H9 (cell line): ENCODE measurements around the gene NCOA4. TPM values are rescaled to one million over a fixed set of nuclear protein-coding genes. Genes with fewer than 3 reads are reported as not detected.

ENCODE experiments used
- DNase-seq: peaks from one replicate; pipeline ENCODE4 v3.0.0-alpha.2; 2017
- H2AFZ ChIP-seq: one replicate; pipeline ENCODE4 v1.6.1; 2013; ENCODE audit warnings: mild to moderate bottlenecking, low read length, control low read depth, moderate library complexity
- H2AK5ac ChIP-seq: 2 replicates; pipeline ENCODE4 v1.6.1; 2013; ENCODE audit warnings: low read length, control low read depth, mixed read lengths; ENCODE audit not compliant: insufficient read length
- H2BK120ac ChIP-seq: one replicate; pipeline ENCODE4 v1.6.1; 2013; ENCODE audit warnings: low read depth, mild to moderate bottlenecking, low read length, control low read depth, inconsistent platforms; ENCODE audit not compliant: poor library complexity, severe bottlenecking
- H2BK12ac ChIP-seq: 2 replicates; pipeline ENCODE4 v1.6.1; 2013; ENCODE audit warnings: low read length, control low read depth, mixed read lengths, low read depth; ENCODE audit not compliant: insufficient read length
- H2BK15ac ChIP-seq: 2 replicates; pipeline ENCODE4 v1.6.1; 2013; ENCODE audit warnings: low read depth, low read length, control low read depth
- H2BK20ac ChIP-seq: one replicate; pipeline ENCODE4 v1.6.1; 2013; ENCODE audit warnings: low read depth, mild to moderate bottlenecking, low read length, control low read depth, inconsistent platforms; ENCODE audit not compliant: poor library complexity, severe bottlenecking
- H2BK5ac ChIP-seq: 2 replicates; pipeline ENCODE4 v1.6.1; 2013; ENCODE audit warnings: low read length, control low read depth, mixed read lengths; ENCODE audit not compliant: insufficient read length
- H3K14ac ChIP-seq: 2 replicates; pipeline ENCODE4 v1.6.1; 2013; ENCODE audit warnings: low read length, control low read depth; ENCODE audit not compliant: insufficient read depth
- H3K18ac ChIP-seq: 2 replicates; pipeline ENCODE4 v1.6.1; 2013; ENCODE audit warnings: low read depth, mild to moderate bottlenecking, mixed read lengths, low read length, control low read depth; ENCODE audit not compliant: insufficient read length
- H3K23ac ChIP-seq: 2 replicates; pipeline ENCODE4 v1.6.1; 2013; ENCODE audit warnings: low read length, control low read depth, mixed read lengths, low read depth; ENCODE audit not compliant: insufficient read length
- H3K23me2 ChIP-seq: 2 replicates; pipeline ENCODE4 v1.6.1; 2013; ENCODE audit warnings: low read depth, mild to moderate bottlenecking, mixed read lengths, low read length, control low read depth; ENCODE audit not compliant: insufficient read length, poor library complexity, severe bottlenecking
- H3K27ac ChIP-seq: 2 replicates; pipeline ENCODE4 v1.5.1; 2013; ENCODE audit warnings: low read length, control low read depth, mixed read lengths, low read depth; ENCODE audit not compliant: insufficient read length
- H3K27me3 ChIP-seq: 2 replicates; pipeline ENCODE4 v1.6.1; 2013; ENCODE audit warnings: low read length, control low read depth, inconsistent platforms; ENCODE audit not compliant: insufficient read depth
- H3K4ac ChIP-seq: 2 replicates; pipeline ENCODE4 v1.6.1; 2013; ENCODE audit warnings: low read depth, mild to moderate bottlenecking, control low read depth, inconsistent platforms, low read length, moderate library complexity
- H3K4me1 ChIP-seq: 2 replicates; pipeline ENCODE4 v1.6.1; 2013; ENCODE audit warnings: low read length, control low read depth, inconsistent platforms; ENCODE audit not compliant: insufficient read depth
- H3K4me2 ChIP-seq: 2 replicates; pipeline ENCODE4 v1.6.1; 2013; ENCODE audit warnings: low read length, control low read depth, mixed read lengths; ENCODE audit not compliant: insufficient read length, insufficient read depth
- H3K56ac ChIP-seq: 2 replicates; pipeline ENCODE4 v1.6.1; 2013; ENCODE audit warnings: low read depth, mild to moderate bottlenecking, mixed read lengths, low read length, control low read depth; ENCODE audit not compliant: insufficient read length
- H3K79me1 ChIP-seq: 2 replicates; pipeline ENCODE4 v1.6.1; 2013; ENCODE audit warnings: low read depth, mild to moderate bottlenecking, moderate library complexity, low read length, control low read depth, inconsistent platforms; ENCODE audit not compliant: insufficient read depth, poor library complexity, severe bottlenecking
- H3K79me2 ChIP-seq: 2 replicates; pipeline ENCODE4 v1.6.1; 2013; ENCODE audit warnings: low read length, control low read depth, inconsistent platforms; ENCODE audit not compliant: insufficient read depth
- H3K9ac ChIP-seq: 2 replicates; pipeline ENCODE4 v1.6.1; 2013; ENCODE audit warnings: low read length, control low read depth, mixed read lengths; ENCODE audit not compliant: insufficient read length; ENCODE audit errors: extremely low read depth
- H3K9me3 ChIP-seq: one replicate; pipeline ENCODE4 v1.6.1; 2013; ENCODE audit warnings: low read depth, low read length, inconsistent platforms; ENCODE audit not compliant: control insufficient read depth
- H3T11ph ChIP-seq: one replicate; pipeline ENCODE4 v1.6.1; 2013; ENCODE audit warnings: mild to moderate bottlenecking, low read length, control low read depth, inconsistent platforms
- H4K20me1 ChIP-seq: one replicate; pipeline ENCODE4 v1.6.1; 2013; ENCODE audit not compliant: control insufficient read depth, insufficient read length, insufficient read depth
- H4K5ac ChIP-seq: 2 replicates; pipeline ENCODE4 v1.6.1; 2013; ENCODE audit warnings: low read depth, mild to moderate bottlenecking, mixed read lengths, low read length, control low read depth; ENCODE audit not compliant: insufficient read length
- H4K8ac ChIP-seq: replicated peaks from 2 replicates; pipeline ENCODE4 v1.6.1; 2013; ENCODE audit warnings: low read length, control low read depth, mixed read lengths, low read depth; ENCODE audit not compliant: insufficient read length
- H4K91ac ChIP-seq: 2 replicates; pipeline ENCODE4 v1.6.1; 2013; ENCODE audit warnings: low read depth, mild to moderate bottlenecking, moderate library complexity, mixed read lengths, low read length, control low read depth; ENCODE audit not compliant: insufficient read length
- H3K27ac Mint-ChIP-seq, 3 experiments: 2 replicates in 2 of 3; 3 replicates in 1 of 3; pipeline ENCODE4 v1.8.0; 2020 to 2021; ENCODE audit warnings: mixed read lengths in 3 of 3, mild to moderate bottlenecking in 1 of 3, moderate library complexity in 1 of 3
- H3K27me3 Mint-ChIP-seq: 2 replicates; pipeline ENCODE4 v1.8.0; 2021; ENCODE audit warnings: low read depth, mild to moderate bottlenecking, moderate library complexity, mixed read lengths
- H3K36me3 Mint-ChIP-seq, 3 experiments: 2 replicates in 2 of 3; 3 replicates in 1 of 3; pipeline ENCODE4 v1.8.0; 2020 to 2021; ENCODE audit warnings: low read depth in 3 of 3, mixed read lengths in 3 of 3; ENCODE audit not compliant: insufficient read depth in 1 of 3
- H3K4me1 Mint-ChIP-seq, 2 experiments: 2 replicates each; pipeline ENCODE4 v1.8.0; 2020; ENCODE audit warnings: mixed read lengths in 2 of 2
- H3K4me3 Mint-ChIP-seq, 2 experiments: 2 replicates in 1 of 2; 3 replicates in 1 of 2; pipeline ENCODE4 v1.8.0; 2020 to 2021; ENCODE audit warnings: mild to moderate bottlenecking in 2 of 2, mixed read lengths in 2 of 2, moderate library complexity in 1 of 2
- H3K9me3 Mint-ChIP-seq, 2 experiments: 2 replicates in 1 of 2; 3 replicates in 1 of 2; pipeline ENCODE4 v1.8.0; 2020; ENCODE audit warnings: mild to moderate bottlenecking in 2 of 2, mixed read lengths in 2 of 2, moderate library complexity in 1 of 2
- WGBS: extraction: QIAGEN DNeasy Blood & Tissue Kit; methylation state at CpG from one replicate; pipeline ENCODE4 v1.1.7; 2013; ENCODE audit warnings: missing lambda C conversion rate, low lambda C conversion rate, mixed read lengths; ENCODE audit not compliant: insufficient read length; ENCODE audit errors: extremely low coverage; 5-methylcytosine and 5-hydroxymethylcytosine counted together
- total RNA-seq: library from RNA; stranded (reverse); gene quantifications from 2 replicates; pipeline ENCODE4 v1.2.1, GENCODE V29; 2021
- TF ChIP-seq, protein P1 (sequence below): fragments of 200-600 bp; sonication (generic); conservative IDR thresholded peaks from 3 replicates; pipeline ENCODE4 v1.8.0; 2021; ENCODE audit warnings: antibody characterized with exemption, mild to moderate bottlenecking

NCOA4 gene
- total RNA-seq, 1 experiment from 2014 or later = 83.3 TPM

DNA sequence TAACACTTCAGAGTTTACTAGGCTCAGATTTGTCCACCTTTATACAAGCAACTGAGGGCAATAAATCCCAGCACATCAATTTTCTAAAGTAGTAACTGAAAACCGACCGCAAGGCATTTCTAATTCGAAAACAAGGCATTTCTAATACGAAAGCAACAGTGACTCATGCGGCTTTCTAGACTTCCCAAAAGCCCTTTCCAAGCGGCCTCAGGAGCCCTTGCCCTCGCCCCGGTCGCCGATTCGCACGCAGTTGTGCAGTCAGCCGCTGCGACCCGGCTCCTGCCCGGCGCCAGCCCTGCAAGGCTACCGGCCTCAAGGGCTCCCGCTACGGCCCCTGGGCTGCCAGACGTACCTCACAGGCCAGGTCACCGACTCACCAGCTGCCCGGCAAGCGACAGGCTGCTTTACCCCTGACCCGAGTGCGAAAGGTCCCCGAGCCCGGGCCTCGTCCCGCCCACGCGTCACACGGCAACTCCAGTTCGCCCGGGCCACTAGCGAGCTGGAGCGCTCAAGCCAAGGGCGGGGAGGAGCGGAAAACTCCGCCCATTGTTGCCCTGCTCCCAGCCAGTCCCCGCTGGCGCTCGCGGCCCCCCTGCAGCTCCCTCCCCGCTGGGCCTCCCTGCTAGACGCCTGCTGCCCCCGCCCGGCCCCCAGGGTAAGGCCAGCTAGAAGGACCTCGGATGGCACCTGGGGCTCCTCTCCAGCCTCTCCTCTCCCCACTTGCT lies 7.3 kb downstream of the NCOA4 start:
- Histone ChIP-seq H2AK5ac (no peak overlapping the region), H2BK12ac (no peak overlapping the region), H3K56ac (no peak overlapping the region), H3K79me1 (peaks cover 3% of the 10 kb centered on the region), H4K20me1 (no peaks in the 10 kb centered on the region), H3K14ac (peak overlapping the region; percentile 53), H2BK5ac (no peak overlapping the region), H2BK20ac (no peak overlapping the region), H2AFZ (no peak overlapping the region), H4K91ac (no peak overlapping the region), H3K79me2 (peaks cover 6% of the 10 kb centered on the region; the same call in 1 of the 2 replicates), H3K9ac (peak overlapping the region; percentile 50), H3K23me2 (no peaks in the 10 kb centered on the region), H2BK15ac (no peak overlapping the region), H4K5ac (no peak overlapping the region), H3K27ac (no peak overlapping the region), H3K27me3 (no peaks in the 10 kb centered on the region), H3K9me3 (no peaks in the 10 kb centered on the region), H3K18ac (peak overlapping the region; percentile 20), H2BK120ac (no peak overlapping the region), H3T11ph (no peak overlapping the region), H4K8ac (no peak overlapping the region), H3K4me2 (peak overlapping the region; percentile 36), H3K4ac (no peak overlapping the region), H3K23ac (no peak overlapping the region), H3K4me1 (no peaks in the 10 kb centered on the region; the same call in 1 of the 2 replicates)
- Mint-ChIP-seq H3K36me3 (no peaks in the 10 kb centered on the region), H3K9me3 (no peaks in the 10 kb centered on the region), H3K27ac (peak overlapping the region in 1 of 3 experiments; percentile 91; a peak in 3 of 7 replicates), H3K4me3 (peak overlapping the region; percentile 77 to 83), H3K27me3 (no peaks in the 10 kb centered on the region), H3K4me1 (peaks cover 20 to 30% of the 10 kb centered on the region in 2 experiments)
- no CpG with 5 or more reads among the region's 49 CpGs for WGBS
- DNase-seq = peak; percentile 91
- TF ChIP-seq, protein P1, sequence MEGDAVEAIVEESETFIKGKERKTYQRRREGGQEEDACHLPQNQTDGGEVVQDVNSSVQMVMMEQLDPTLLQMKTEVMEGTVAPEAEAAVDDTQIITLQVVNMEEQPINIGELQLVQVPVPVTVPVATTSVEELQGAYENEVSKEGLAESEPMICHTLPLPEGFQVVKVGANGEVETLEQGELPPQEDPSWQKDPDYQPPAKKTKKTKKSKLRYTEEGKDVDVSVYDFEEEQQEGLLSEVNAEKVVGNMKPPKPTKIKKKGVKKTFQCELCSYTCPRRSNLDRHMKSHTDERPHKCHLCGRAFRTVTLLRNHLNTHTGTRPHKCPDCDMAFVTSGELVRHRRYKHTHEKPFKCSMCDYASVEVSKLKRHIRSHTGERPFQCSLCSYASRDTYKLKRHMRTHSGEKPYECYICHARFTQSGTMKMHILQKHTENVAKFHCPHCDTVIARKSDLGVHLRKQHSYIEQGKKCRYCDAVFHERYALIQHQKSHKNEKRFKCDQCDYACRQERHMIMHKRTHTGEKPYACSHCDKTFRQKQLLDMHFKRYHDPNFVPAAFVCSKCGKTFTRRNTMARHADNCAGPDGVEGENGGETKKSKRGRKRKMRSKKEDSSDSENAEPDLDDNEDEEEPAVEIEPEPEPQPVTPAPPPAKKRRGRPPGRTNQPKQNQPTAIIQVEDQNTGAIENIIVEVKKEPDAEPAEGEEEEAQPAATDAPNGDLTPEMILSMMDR = no peak
